ENCODE data around the gene PSG2. TPM values are rescaled to one million over a fixed set of nuclear protein-coding genes. Genes with fewer than 3 reads are reported as not detected.
"Not testable (repeated sequence)": the region's sequence is repeated elsewhere in the genome, so short reads cannot be mapped to it uniquely, and the experiment has no call there.

The PSG2 gene
- total and polyA plus RNA-seq, 8 donors: not detected

GRCh38 chr19:43060254-43060653, 22.2 kb downstream of the PSG2 start:
- H3K36me3 ChIP-seq; H3K27ac ChIP-seq; intact Hi-C loops (cut with DNase I; ENCODE audit: low total_unique reads); H3K4me3 ChIP-seq; H3K4me1 ChIP-seq; H3K27me3 ChIP-seq; DNase-seq: not testable (repeated sequence)
- 60 to 72% (median 64%) methylated on average over 3 of the region's 3 CpGs for WGBS, 5 donors
- H3K9me3 ChIP-seq: peaks cover 0 to 13% (median 7%) of the 10 kb centered on the region in 4 donors

- H3K27ac ChIP-seq; intact Hi-C loops (cut with DNase I; ENCODE audit: low total_unique reads); H3K36me3 ChIP-seq; H3K4me1 ChIP-seq; DNase-seq; H3K4me3 ChIP-seq; H3K27me3 ChIP-seq: not testable (repeated sequence)
- H3K9me3 ChIP-seq: peaks cover 0 to 17% (median 7%) of the 10 kb centered on the region in 4 donors
- 57 to 80% (median 68%) methylated on average over 2 of the region's 2 CpGs for WGBS, 5 donors
Observed at GRCh38 chr19:43059482-43059881, 23.0 kb downstream of the PSG2 start.

GRCh38 chr19:43058440-43058839, 24.1 kb downstream of the PSG2 start:
- WGBS, 5 donors: 29 to 48% (median 43%) methylated on average over 2 of the region's 2 CpGs
- DNase-seq; H3K27ac ChIP-seq; H3K27me3 ChIP-seq; H3K4me1 ChIP-seq; H3K4me3 ChIP-seq; H3K36me3 ChIP-seq; intact Hi-C loops (cut with DNase I; ENCODE audit: low total_unique reads): not testable (repeated sequence)
- peaks cover 0 to 17% (median 7%) of the 10 kb centered on the region in 4 donors for H3K9me3 ChIP-seq

- 72 to 90% (median 79%) methylated on average over 3 of the region's 3 CpGs for WGBS, 5 donors
- H3K4me3 ChIP-seq; H3K36me3 ChIP-seq; H3K4me1 ChIP-seq; DNase-seq; H3K9me3 ChIP-seq; H3K27me3 ChIP-seq; H3K27ac ChIP-seq; intact Hi-C loops (cut with DNase I; ENCODE audit: low total_unique reads): not testable (repeated sequence)
Observed at GRCh38 chr19:43047966-43048365, 34.5 kb downstream of the PSG2 start.

- H3K9me3 ChIP-seq; intact Hi-C loops (cut with DNase I; ENCODE audit: low total_unique reads): not testable (repeated sequence)
- 66 to 84% (median 74%) methylated on average over 2 of the region's 2 CpGs for WGBS, 5 donors
Observed at GRCh38 chr19:43046578-43046977, 35.9 kb downstream of the PSG2 start.

GRCh38 chr19:43043492-43044180, 38.9 kb downstream of the PSG2 start:
- H3K4me3 ChIP-seq; H3K36me3 ChIP-seq; intact Hi-C loops (cut with DNase I; ENCODE audit: low total_unique reads); H3K27ac ChIP-seq; H3K4me1 ChIP-seq; H3K9me3 ChIP-seq; DNase-seq; H3K27me3 ChIP-seq: not testable (repeated sequence)
- WGBS, 5 donors: 79 to 95% (median 91%) methylated on average over 1 of the region's 1 CpG

More at GRCh38 chr19:43046578-43046977, 35.9 kb downstream of the PSG2 start:
- not testable (repeated sequence) for H3K36me3 ChIP-seq, DNase-seq, H3K4me3 ChIP-seq, H3K4me1 ChIP-seq, H3K27me3 ChIP-seq, H3K27ac ChIP-seq

GRCh38 chr19:43031645-43032044, 50.9 kb downstream of the PSG2 start:
- H3K9me3 ChIP-seq; intact Hi-C loops (cut with DNase I; ENCODE audit: low total_unique reads); H3K4me3 ChIP-seq; DNase-seq; H3K4me1 ChIP-seq; H3K36me3 ChIP-seq; H3K27ac ChIP-seq: not testable (repeated sequence)
- 37 to 59% (median 44%) methylated on average over 2 of the region's 2 CpGs for WGBS, 5 donors
- peaks cover 0 to 11% (median 2%) of the 10 kb centered on the region in 3 donors for H3K27me3 ChIP-seq

GRCh38 chr19:43028866-43029265, 53.6 kb downstream of the PSG2 start:
- DNase-seq: no peak
- 74 to 82% (median 76%) methylated on average over 4 of the region's 4 CpGs for WGBS, 5 donors
- TF ChIP-seq POLR2AphosphoS5 (IDR thresholded peaks at IDR 0.05) (no peak), CTCF (IDR thresholded peaks at IDR 0.05) (no peak), POLR2A (IDR thresholded peaks at IDR 0.05) (no peak), EP300 (IDR thresholded peaks at IDR 0.05) (no peak)
- intact Hi-C loops (cut with DNase I; ENCODE audit: low total_unique reads): no loop called here
- H3K27me3 ChIP-seq: peaks cover 0 to 11% (median 2%) of the 10 kb centered on the region in 3 donors
- H3K4me3 ChIP-seq: no peak overlapping the region
- no peaks in the 10 kb centered on the region for H3K36me3 ChIP-seq
- H3K4me1 ChIP-seq: no peaks in the 10 kb centered on the region
- H3K27ac ChIP-seq: no peak overlapping the region
- H3K9me3 ChIP-seq: no peaks in the 10 kb centered on the region

- H3K4me3 ChIP-seq; DNase-seq; H3K27ac ChIP-seq; H3K4me1 ChIP-seq; intact Hi-C loops (cut with DNase I; ENCODE audit: low total_unique reads); H3K9me3 ChIP-seq; H3K36me3 ChIP-seq: not testable (repeated sequence)
- peaks cover 0 to 11% (median 2%) of the 10 kb centered on the region in 3 donors for H3K27me3 ChIP-seq
- 38 to 58% (median 48%) methylated on average over 6 to 10 of the region's 10 CpGs for WGBS, 5 donors
Observed at GRCh38 chr19:43027985-43028384, 54.5 kb downstream of the PSG2 start.

- H3K36me3 ChIP-seq; DNase-seq; H3K4me3 ChIP-seq; H3K9me3 ChIP-seq; H3K27ac ChIP-seq; intact Hi-C loops (cut with DNase I; ENCODE audit: low total_unique reads); H3K4me1 ChIP-seq: not testable (repeated sequence)
- H3K27me3 ChIP-seq: peaks cover 0 to 11% (median 2%) of the 10 kb centered on the region in 3 donors
- 78 to 87% (median 82%) methylated on average over 6 to 8 of the region's 8 CpGs for WGBS, 5 donors
Observed at GRCh38 chr19:43027061-43027460, 55.4 kb downstream of the PSG2 start.

GRCh38 chr19:43026369-43026768, 56.1 kb downstream of the PSG2 start, which contains the start of gene PSG11:
PSG11 (minus strand) TSS chr19:43026469; CDS start chr19:43026372, 97 bp downstream.
- intact Hi-C loops (cut with DNase I; ENCODE audit: low total_unique reads): not testable (repeated sequence)

More at GRCh38 chr19:43026369-43026768, 56.1 kb downstream of the PSG2 start, which contains the start of gene PSG11:
- H3K4me1 ChIP-seq, H3K27ac ChIP-seq, H3K4me3 ChIP-seq, H3K9me3 ChIP-seq, DNase-seq, H3K36me3 ChIP-seq: not testable (repeated sequence)
- H3K27me3 ChIP-seq: peaks cover 0 to 10% (median 2%) of the 10 kb centered on the region in 3 donors
- 74 to 79% (median 77%) methylated on average over 6 of the region's 6 CpGs for WGBS, 5 donors

Data from stomach (tissue), 9 donors.